GM23248 (cell line): ENCODE data around the gene RPIA. TPM values are rescaled to one million over a fixed set of nuclear protein-coding genes. Genes with fewer than 3 reads are reported as not detected.
"Not testable (repeated sequence)": the region's sequence is repeated elsewhere in the genome, so short reads cannot be mapped to it uniquely, and the experiment has no call there.

Experiments used
- DNase-seq: peaks from one replicate; pipeline ENCODE4 v3.0.0-alpha.2; 2015
- H2AFZ ChIP-seq: fragments of 200-600 bp; sonication (generic); 2 replicates; pipeline ENCODE4 v1.6.1; 2016; ENCODE audit warnings: antibody characterized with exemption
- H3F3A ChIP-seq: fragments of 200-600 bp; sonication (generic); 2 replicates; pipeline ENCODE4 v1.6.1; 2016; ENCODE audit warnings: mild to moderate bottlenecking, antibody characterized with exemption, mixed run types; ENCODE audit not compliant: insufficient read depth
- H3K27ac ChIP-seq: fragments of 200-600 bp; sonication (generic); 2 replicates; pipeline ENCODE4 v1.5.1; 2016; ENCODE audit warnings: mild to moderate bottlenecking
- H3K27me3 ChIP-seq: fragments of 200-600 bp; sonication (generic); replicated peaks from 2 replicates; pipeline ENCODE4 v1.6.1; 2016; ENCODE audit warnings: mild to moderate bottlenecking; ENCODE audit not compliant: insufficient read depth
- H3K36me3 ChIP-seq: fragments of 200-600 bp; sonication (generic); 2 replicates; pipeline ENCODE4 v1.6.1; 2016; ENCODE audit warnings: low read depth, mild to moderate bottlenecking
- H3K4me1 ChIP-seq: fragments of 200-600 bp; sonication (generic); 2 replicates; pipeline ENCODE4 v1.6.1; 2016; ENCODE audit warnings: mild to moderate bottlenecking; ENCODE audit not compliant: insufficient read depth
- H3K4me2 ChIP-seq: fragments of 200-600 bp; sonication (generic); one replicate; pipeline ENCODE4 v1.6.1; 2016; ENCODE audit warnings: mild to moderate bottlenecking; ENCODE audit not compliant: unreplicated experiment
- H3K4me3 ChIP-seq: fragments of 200-600 bp; sonication (generic); 2 replicates; pipeline ENCODE4 v1.5.1; 2016; ENCODE audit warnings: mild to moderate bottlenecking
- H3K79me2 ChIP-seq: fragments of 200-600 bp; sonication (generic); 2 replicates; pipeline ENCODE4 v1.6.1; 2016; ENCODE audit warnings: mild to moderate bottlenecking; ENCODE audit not compliant: insufficient read depth
- H3K9ac ChIP-seq: fragments of 200-600 bp; sonication (generic); 2 replicates; pipeline ENCODE4 v1.6.1; 2016; ENCODE audit warnings: mild to moderate bottlenecking
- H3K9me2 ChIP-seq: fragments of 200-600 bp; sonication (generic); 2 replicates; pipeline ENCODE4 v1.6.1; 2016; ENCODE audit warnings: mixed run types, mild to moderate bottlenecking, moderate library complexity; ENCODE audit not compliant: insufficient read depth
- H3K9me3 ChIP-seq: fragments of 200-600 bp; sonication (generic); one replicate; pipeline ENCODE4 v1.6.1; 2017; ENCODE audit warnings: low read depth
- H4K20me1 ChIP-seq: fragments of 200-600 bp; sonication (generic); 2 replicates; pipeline ENCODE4 v1.6.0; 2016; ENCODE audit not compliant: insufficient read depth
- EZH2 ChIP-seq: fragments of 200-600 bp; sonication (generic); IDR thresholded peaks from 2 replicates; pipeline ENCODE4 v1.6.1; 2018; ENCODE audit warnings: antibody characterized with exemption, mild to moderate bottlenecking; ENCODE audit not compliant: insufficient read depth, poor library complexity, severe bottlenecking
- EZH2phosphoT487 ChIP-seq: fragments of 200-600 bp; sonication (generic); IDR thresholded peaks from 2 replicates; pipeline ENCODE4 v1.6.1; 2018; ENCODE audit warnings: antibody characterized with exemption, moderate library complexity, mild to moderate bottlenecking, low read depth; ENCODE audit not compliant: insufficient read depth
- WGBS, 2 experiments: methylation state at CpG; one replicate each; pipeline ENCODE4 v1.1.6; 2015 to 2017; ENCODE audit warnings: low lambda C conversion rate in 2 of 2, low coverage in 1 of 2; ENCODE audit errors: missing lambda C conversion rate in 2 of 2; 5-methylcytosine and 5-hydroxymethylcytosine counted together
- in situ Hi-C: fragments of 300-500 bp; cut with MboI; formaldehyde crosslinking; loops from 2 replicates; pipeline ENCODE4 v1.15.0; 2020
- polyA plus RNA-seq: library from polyadenylated mRNA; unstranded; fragments of >200 nt; fragmentation: Nextera tagmentation; extraction: Ambion mirVana; gene quantifications from 2 replicates; pipeline ENCODE4 v1.2.1, GENCODE V29; 2016
- total RNA-seq: library from RNA; depleted of rRNA; stranded (reverse); fragments of >200 nt; shearing (Covaris generic); gene quantifications from 2 replicates; pipeline ENCODE4 v1.2.3, GENCODE V29; 2014

The RPIA gene
- total and polyA plus RNA-seq, 2 experiments from 2014 or later, result 5.8 to 9.2 TPM

DNA sequence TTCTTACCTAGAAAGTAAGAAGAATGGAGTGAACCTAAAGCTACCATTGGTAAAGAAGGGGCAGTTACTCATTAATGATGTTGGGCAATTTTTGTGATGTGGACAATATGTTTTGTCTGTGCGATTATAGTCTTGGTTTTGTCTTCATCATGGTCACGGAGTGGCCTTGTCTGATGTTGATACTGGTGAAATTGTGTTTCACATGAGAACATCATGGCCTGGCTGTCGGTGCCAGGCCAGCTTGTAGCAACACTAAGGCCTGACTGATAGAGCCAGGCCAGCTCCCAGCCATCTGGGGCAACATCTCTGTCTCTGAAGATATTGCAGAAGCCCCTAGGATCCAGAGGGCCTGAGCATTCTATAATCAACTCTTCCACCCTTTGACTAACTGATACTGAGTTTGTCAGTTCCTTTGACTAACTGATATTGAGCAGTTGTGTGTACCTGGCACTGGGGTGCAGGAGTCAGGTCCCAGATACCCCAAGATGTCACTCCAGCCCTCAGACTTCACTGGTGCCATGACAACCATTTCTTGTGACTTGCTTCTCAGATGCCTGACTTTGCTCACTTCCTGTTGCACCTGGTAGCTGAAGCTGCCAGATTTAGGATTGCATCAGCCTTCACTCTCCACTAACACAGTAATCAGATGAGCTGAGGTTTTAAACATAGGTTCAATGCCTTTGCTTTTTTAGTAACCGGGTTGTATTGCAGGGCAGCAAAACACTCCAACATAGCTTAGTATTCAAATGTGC is 62.5 kb downstream of the RPIA start:
- WGBS, 2 experiments, result 85 to 88% methylated on average over 4 of the region's 4 CpGs
- DNase-seq, result no peak
- Histone ChIP-seq H2AFZ (no peak overlapping the region), H3K4me3 (no peak overlapping the region), H3K4me1 (no peaks in the 10 kb centered on the region), H3K9me2 (no peaks in the 10 kb centered on the region), H4K20me1 (no peaks in the 10 kb centered on the region), H3K9ac (no peak overlapping the region), H3K27ac (no peak overlapping the region), H3K27me3 (no peaks in the 10 kb centered on the region), H3K79me2 (no peaks in the 10 kb centered on the region), H3K9me3 (no peaks in the 10 kb centered on the region), H3K4me2 (no peak overlapping the region), H3F3A (no peaks in the 10 kb centered on the region), H3K36me3 (0 out of 2 replicates have a peak, but pooled peaks cover 7% of the 10 kb centered on the region)
- TF ChIP-seq EZH2phosphoT487 (no peak), EZH2 (no peak)
- in situ Hi-C loops, result no loop called here

DNA sequence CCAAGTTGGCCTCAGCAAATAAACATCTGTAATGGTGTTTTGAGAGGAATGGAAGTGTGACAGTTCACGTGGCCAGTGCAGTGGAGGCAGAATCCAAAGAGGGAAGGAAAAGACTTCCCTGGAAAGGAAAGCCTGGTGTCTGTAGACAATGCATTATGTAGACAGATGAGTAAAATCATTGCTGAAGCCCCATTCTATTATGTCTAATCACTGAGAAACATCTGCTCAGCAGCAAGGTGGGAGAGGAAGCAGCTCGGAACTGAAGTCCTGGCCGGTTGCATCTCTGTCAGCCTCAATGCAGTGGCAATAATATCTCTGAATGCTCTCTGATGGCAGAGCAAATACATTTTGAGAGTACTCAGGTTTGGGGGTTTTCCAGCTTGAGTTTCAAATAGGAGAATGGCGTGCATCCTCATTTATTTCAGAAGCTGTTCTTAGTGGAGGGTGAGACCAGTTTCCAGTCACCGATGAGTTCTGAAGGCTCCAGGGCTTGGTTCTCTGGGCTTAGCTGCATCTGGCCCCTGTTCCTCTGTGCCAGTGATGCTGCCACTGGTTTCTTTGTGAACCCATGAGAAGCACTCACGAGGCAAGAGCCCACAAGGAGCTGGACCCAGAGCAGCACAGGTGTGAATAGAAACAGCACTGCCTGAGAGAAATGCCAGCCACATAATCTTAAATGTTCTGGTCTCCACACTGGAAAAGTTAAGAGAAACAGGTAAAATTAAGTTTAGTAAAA is 63.3 kb downstream of the RPIA start:
- no peak for DNase-seq
- in situ Hi-C loops, result no loop called here

GRCh38 chr2:88755836-88756235 is 64.4 kb downstream of the RPIA start:
- H3K27me3 ChIP-seq, result no peaks in the 10 kb centered on the region
- no peaks in the 10 kb centered on the region for H3K9me2 ChIP-seq
- no peak for DNase-seq
- no peak overlapping the region for H3K27ac ChIP-seq
- 94 to 100% methylated on average over 2 to 3 of the region's 3 CpGs for WGBS, 2 experiments
- H3K4me3 ChIP-seq, result no peak overlapping the region
- H3K4me2 ChIP-seq, result no peak overlapping the region
- H2AFZ ChIP-seq, result no peak overlapping the region
- in situ Hi-C loops, result no loop called here
- no peak overlapping the region for H3K9ac ChIP-seq
- no peaks in the 10 kb centered on the region for H3K4me1 ChIP-seq
- TF ChIP-seq EZH2phosphoT487 (no peak), EZH2 (no peak)
- 0 out of 2 replicates have a peak, but pooled peaks cover 6% of the 10 kb centered on the region for H3K36me3 ChIP-seq
- H4K20me1 ChIP-seq, result no peaks in the 10 kb centered on the region
- no peaks in the 10 kb centered on the region for H3K9me3 ChIP-seq
- no peaks in the 10 kb centered on the region for H3K79me2 ChIP-seq
- H3F3A ChIP-seq, result no peaks in the 10 kb centered on the region

More for the DNA sequence above, 63.3 kb downstream of the RPIA start:
- Histone ChIP-seq H3K36me3 (0 out of 2 replicates have a peak, but pooled peaks cover 6% of the 10 kb centered on the region), H3K27me3 (no peaks in the 10 kb centered on the region), H3K4me3 (no peak overlapping the region), H3K9me2 (no peaks in the 10 kb centered on the region), H2AFZ (no peak overlapping the region), H3K9me3 (no peaks in the 10 kb centered on the region), H3K9ac (no peak overlapping the region), H3K4me2 (no peak overlapping the region), H3K27ac (no peak overlapping the region), H4K20me1 (no peaks in the 10 kb centered on the region), H3K4me1 (no peaks in the 10 kb centered on the region), H3K79me2 (no peaks in the 10 kb centered on the region), H3F3A (no peaks in the 10 kb centered on the region)
- 65 to 70% methylated on average over 6 of the region's 6 CpGs for WGBS, 2 experiments
- no peak for TF ChIP-seq EZH2phosphoT487
- no peak for TF ChIP-seq EZH2

GRCh38 chr2:88757025-88757424 is 65.6 kb downstream of the RPIA start:
- no peak for TF ChIP-seq EZH2phosphoT487
- no peak for TF ChIP-seq EZH2
- H3K36me3 ChIP-seq, result no peaks in the 10 kb centered on the region
- no peak overlapping the region for H3K27ac ChIP-seq
- no peak for DNase-seq
- no peaks in the 10 kb centered on the region for H3K79me2 ChIP-seq
- no peak overlapping the region for H3K9ac ChIP-seq
- no peaks in the 10 kb centered on the region for H3K9me3 ChIP-seq
- no peaks in the 10 kb centered on the region for H3K9me2 ChIP-seq
- in situ Hi-C loops, result no loop called here
- H3K4me1 ChIP-seq, result no peaks in the 10 kb centered on the region
- H2AFZ ChIP-seq, result no peak overlapping the region
- H3F3A ChIP-seq, result no peaks in the 10 kb centered on the region
- no peak overlapping the region for H3K4me2 ChIP-seq
- WGBS, 2 experiments, result 77 to 87% methylated on average over 8 of the region's 8 CpGs
- H3K27me3 ChIP-seq, result no peaks in the 10 kb centered on the region
- H4K20me1 ChIP-seq, result no peaks in the 10 kb centered on the region
- H3K4me3 ChIP-seq, result no peak overlapping the region

DNA sequence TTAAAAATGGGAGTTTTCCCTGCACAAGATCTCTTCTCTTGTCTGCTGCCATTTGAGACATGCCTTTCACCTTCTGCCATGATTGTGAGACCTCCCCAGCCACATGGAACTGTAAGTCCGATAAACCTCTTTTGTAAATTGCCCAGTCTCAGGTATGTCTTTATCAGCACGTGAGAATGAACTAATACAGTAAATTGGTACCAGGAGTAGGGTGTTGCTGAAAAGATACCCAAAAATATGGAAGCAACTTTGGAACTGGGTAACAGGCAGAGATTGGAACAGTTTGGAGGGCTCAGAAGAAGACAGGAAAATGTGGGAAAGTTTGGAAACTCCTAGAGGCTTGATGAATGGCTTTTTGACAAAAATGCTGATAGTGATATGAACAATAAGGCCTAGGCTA is 67.2 kb downstream of the RPIA start:
- H3K79me2 ChIP-seq, H4K20me1 ChIP-seq, H3K9ac ChIP-seq, H3K4me2 ChIP-seq, DNase-seq, H3K4me1 ChIP-seq, H3K27me3 ChIP-seq, H3K27ac ChIP-seq, H2AFZ ChIP-seq, H3K9me3 ChIP-seq, H3F3A ChIP-seq, in situ Hi-C loops, H3K9me2 ChIP-seq, H3K36me3 ChIP-seq, H3K4me3 ChIP-seq: not testable (repeated sequence)
- WGBS, 2 experiments, result 57 to 59% methylated on average over 2 of the region's 2 CpGs
